Fibroblast of the aortic adventitia (primary cell): ENCODE measurements around the gene CSH2. TPM values are rescaled to one million over a fixed set of nuclear protein-coding genes. Genes with fewer than 3 reads are reported as not detected.

Experiments
- DNase-seq: peaks from one replicate; pipeline ENCODE4 v3.0.0-alpha.2; 2010; ENCODE audit warnings: low read depth
- H3K4me3 ChIP-seq: 2 replicates; pipeline ENCODE4 v1.5.1; 2011; ENCODE audit warnings: low read depth, mild to moderate bottlenecking, control low read depth, low read length, moderate library complexity
- CTCF ChIP-seq: IDR thresholded peaks from 2 replicates; pipeline ENCODE4 v1.5.1; 2011; ENCODE audit warnings: mild to moderate bottlenecking, low read length, control low read depth, inconsistent platforms; ENCODE audit not compliant: insufficient read depth
- total RNA-seq: library from RNA; depleted of rRNA; stranded (reverse); fragments of >200 nt; gene quantifications from 2 replicates; pipeline ENCODE4 v1.2.3, GENCODE V29; 2012; ENCODE audit warnings: low replicate concordance

CSH2 gene
- total RNA-seq, 1 donor, result not detected

GRCh38 chr17:63837480-63837879, 36.0 kb downstream of the CSH2 start:
- TF ChIP-seq CTCF, result no peak
- no peak overlapping the region for H3K4me3 ChIP-seq
- no peak for DNase-seq

GRCh38 chr17:63836811-63837210, 36.7 kb downstream of the CSH2 start:
- no peak for DNase-seq
- H3K4me3 ChIP-seq, result no peak overlapping the region
- no peak for TF ChIP-seq CTCF

- no peak overlapping the region for H3K4me3 ChIP-seq
- no peak for TF ChIP-seq CTCF
Observed at GRCh38 chr17:63835167-63835720, 38.2 kb downstream of the CSH2 start.

GRCh38 chr17:63834431-63835166, 38.9 kb downstream of the CSH2 start:
- H3K4me3 ChIP-seq, result no peak overlapping the region
- peak; percentile 69 for TF ChIP-seq CTCF
- peak; percentile 82 for DNase-seq

More at GRCh38 chr17:63835167-63835720, 38.2 kb downstream of the CSH2 start:
- no peak for DNase-seq

GRCh38 chr17:63833741-63834373, 39.6 kb downstream of the CSH2 start:
- H3K4me3 ChIP-seq, result no peak overlapping the region
- TF ChIP-seq CTCF, result no peak
- DNase-seq, result no peak

GRCh38 chr17:63833026-63833740, 40.3 kb downstream of the CSH2 start:
- no peak overlapping the region for H3K4me3 ChIP-seq
- DNase-seq, result no peak
- TF ChIP-seq CTCF, result no peak
